Measurements from ENCODE around the gene TMEM80. TPM values are rescaled to one million over a fixed set of nuclear protein-coding genes. Genes with fewer than 3 reads are reported as not detected.
A peak's percentile ranks its signal among the peaks of the same experiment; 100 is the strongest.

TMEM80 gene
- total RNA-seq, 1 experiment from 2014 or later, result 25.4 TPM

DNA sequence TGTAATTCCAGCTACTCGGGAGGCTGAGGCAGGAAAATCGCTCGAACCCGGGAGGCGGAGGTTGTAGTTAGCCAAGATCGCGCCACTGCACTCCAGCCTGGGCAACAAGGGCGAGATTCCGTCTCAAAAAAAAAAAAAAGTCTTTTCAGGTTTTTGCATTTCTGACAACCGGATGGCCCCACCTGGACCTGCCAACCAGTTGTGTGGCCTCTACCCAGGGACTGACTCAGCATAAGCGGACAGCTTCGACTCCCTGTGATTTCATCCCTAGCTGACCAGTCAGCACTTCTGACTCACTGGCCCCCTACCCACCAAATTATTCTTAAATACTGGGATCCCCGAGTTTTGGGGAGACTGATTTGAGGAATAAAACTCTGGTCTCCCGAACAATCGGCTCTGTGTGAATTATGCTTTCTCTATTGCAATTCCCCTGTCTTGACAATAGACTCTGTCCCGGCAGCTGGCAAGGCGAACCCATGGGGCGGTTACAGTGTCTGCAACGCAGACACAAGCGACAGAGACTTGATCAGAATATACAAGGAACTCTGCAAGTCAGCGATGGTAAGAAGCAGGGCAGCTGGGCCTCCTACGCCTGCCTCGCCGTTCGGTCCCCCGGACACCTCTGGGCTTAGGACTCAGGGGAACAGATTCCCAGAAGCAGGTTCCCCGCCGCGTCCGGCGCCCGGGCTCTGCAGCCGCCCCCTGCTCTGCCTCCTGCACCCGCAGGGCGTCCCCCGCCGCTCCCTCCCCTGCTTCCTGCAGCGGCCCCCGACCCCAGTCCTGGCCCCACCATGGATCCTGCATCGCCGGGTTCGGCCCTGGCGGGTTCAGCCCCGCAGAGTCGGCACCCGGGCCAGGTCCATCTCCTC is 50.9 kb downstream of the TMEM80 start:
- Histone ChIP-seq H3K9ac (ENCODE audit: low read length) (peak overlapping the region; percentile 98), H3K4me1 (ENCODE audit: low read length) (peaks cover 19% of the 10 kb centered on the region), H2AFZ (ENCODE audit: low read length) (peak overlapping the region; percentile 97), H3K4me2 (ENCODE audit: low read depth, low read length, poor library complexity, severe bottlenecking) (peak overlapping the region; percentile 98), H4K20me1 (ENCODE audit: insufficient read depth, low read depth, low read length) (no peaks in the 10 kb centered on the region; the same call in 1 of the 2 replicates), H3K27ac (ENCODE audit: low read length) (no peak overlapping the region), H3K79me2 (ENCODE audit: low read length) (peaks cover 42% of the 10 kb centered on the region), H3K36me3 (ENCODE audit: insufficient read depth, low read length) (no peaks in the 10 kb centered on the region; the same call in 1 of the 2 replicates), H3K9me2 (replicated peaks; ENCODE audit: insufficient read depth, low read length) (no peaks in the 10 kb centered on the region), H3K27me3 (ENCODE audit: low read length) (no peaks in the 10 kb centered on the region), H3K4me3 (ENCODE audit: low read length) (peak overlapping the region; percentile 94), H3K9me3 (ENCODE audit: low read length) (no peaks in the 10 kb centered on the region)
- peak; percentile 64 for DNase-seq

DNA sequence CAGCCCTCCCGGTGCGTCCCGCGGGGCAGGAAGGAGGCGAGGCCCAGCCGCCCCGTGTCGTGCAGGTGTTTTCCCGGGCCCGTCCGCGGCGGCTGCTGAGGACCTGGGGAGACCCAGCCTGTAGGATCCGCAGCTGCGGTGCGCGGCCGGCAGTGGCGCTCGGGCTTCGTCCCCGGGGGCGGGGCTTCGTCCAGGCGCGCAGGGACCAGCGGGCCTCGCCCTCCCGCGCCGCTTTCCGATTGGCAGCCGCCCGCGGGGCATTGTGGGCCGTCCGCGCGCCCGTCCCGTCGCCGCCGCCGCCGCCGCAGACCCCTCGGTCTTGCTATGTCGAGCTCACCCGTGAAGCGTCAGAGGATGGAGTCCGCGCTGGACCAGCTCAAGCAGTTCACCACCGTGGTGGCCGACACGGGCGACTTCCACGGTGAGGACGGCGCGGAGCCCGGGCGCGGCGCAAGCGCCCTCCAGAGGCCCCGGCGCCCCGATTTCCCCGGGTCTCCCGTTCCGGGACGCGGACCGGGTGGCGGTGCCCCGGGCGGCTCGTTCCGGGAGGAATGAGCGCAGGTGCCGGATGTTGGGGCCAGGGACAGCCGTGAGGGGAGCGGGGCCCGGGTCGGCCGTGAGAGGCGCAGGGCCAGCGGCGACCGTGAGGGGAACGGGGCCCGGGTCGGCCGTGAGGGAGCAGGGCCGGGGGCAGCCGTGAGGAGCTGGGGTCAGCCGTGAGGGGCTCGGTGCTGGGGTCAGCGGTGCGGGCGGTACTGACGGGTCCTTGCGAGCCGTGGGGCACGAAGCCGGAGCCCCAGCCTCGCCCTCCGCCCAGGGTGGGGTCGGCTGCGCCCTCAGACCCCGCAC is 51.8 kb downstream of the TMEM80 start, which contains the start of gene TALDO1:
Gene TALDO1, plus strand, starts transcription at position 307 of the 849 bp plus-strand sequence. Its CDS starts 18 bp downstream, at position 325.
- Histone ChIP-seq H3K27ac (ENCODE audit: low read length) (peak within 1 kb of the TSS; percentile 75), H3K9me3 (ENCODE audit: low read length) (no peaks in the 10 kb centered on the region), H3K4me2 (ENCODE audit: low read depth, low read length, poor library complexity, severe bottlenecking) (peak within 1 kb of the TSS; percentile 98), H3K4me3 (ENCODE audit: low read length) (peak within 1 kb of the TSS; percentile 94), H3K79me2 (ENCODE audit: low read length) (peaks cover 49% of the 10 kb centered on the region), H3K36me3 (ENCODE audit: insufficient read depth, low read length) (no peaks in the 10 kb centered on the region; the same call in 1 of the 2 replicates), H4K20me1 (ENCODE audit: insufficient read depth, low read depth, low read length) (peaks cover under 1% of the 10 kb centered on the region; the same call in 1 of the 2 replicates), H2AFZ (ENCODE audit: low read length) (peak within 1 kb of the TSS; percentile 97), H3K9me2 (replicated peaks; ENCODE audit: insufficient read depth, low read length) (no peaks in the 10 kb centered on the region), H3K27me3 (ENCODE audit: low read length) (no peaks in the 10 kb centered on the region), H3K9ac (ENCODE audit: low read length) (peak within 1 kb of the TSS; percentile 98), H3K4me1 (ENCODE audit: low read length) (peaks cover 19% of the 10 kb centered on the region)
- DNase-seq, result peak; percentile 95

DNA sequence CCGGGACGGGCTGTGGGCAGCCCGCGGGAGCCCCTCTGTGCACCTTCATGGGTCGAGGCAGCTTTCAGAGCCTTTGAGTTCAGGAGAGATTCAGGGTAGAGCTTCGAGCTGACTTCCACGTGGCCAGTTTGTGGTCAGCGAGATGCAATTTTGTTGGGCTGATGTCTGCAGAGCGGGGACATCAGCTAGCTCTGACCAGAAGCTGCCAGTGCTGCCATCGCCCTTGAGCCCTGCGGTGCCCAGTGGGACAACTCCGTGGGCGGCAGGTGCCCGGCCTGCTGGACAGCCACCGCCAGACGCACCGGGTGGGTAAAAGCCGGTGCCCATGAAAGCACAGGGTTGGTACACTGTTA is 52.4 kb downstream of the TMEM80 start:
- DNase-seq, result peak; percentile 55
- H3K4me1 ChIP-seq (ENCODE audit: low read length), result peaks cover 19% of the 10 kb centered on the region
- H3K9ac ChIP-seq (ENCODE audit: low read length), result peak overlapping the region; percentile 98
- H3K27ac ChIP-seq (ENCODE audit: low read length), result peak overlapping the region; percentile 75
- H3K4me3 ChIP-seq (ENCODE audit: low read length), result peak overlapping the region; percentile 94
- H3K9me2 ChIP-seq (replicated peaks; ENCODE audit: insufficient read depth, low read length), result no peaks in the 10 kb centered on the region
- peak overlapping the region; percentile 98 for H3K4me2 ChIP-seq (ENCODE audit: low read depth, low read length, poor library complexity, severe bottlenecking)
- no peaks in the 10 kb centered on the region for H3K27me3 ChIP-seq (ENCODE audit: low read length)
- H3K9me3 ChIP-seq (ENCODE audit: low read length), result no peaks in the 10 kb centered on the region
- peaks cover 55% of the 10 kb centered on the region for H3K79me2 ChIP-seq (ENCODE audit: low read length)
- H2AFZ ChIP-seq (ENCODE audit: low read length), result peak overlapping the region; percentile 21; the same call in 1 of the 2 replicates
- no peaks in the 10 kb centered on the region; the same call in 1 of the 2 replicates for H3K36me3 ChIP-seq (ENCODE audit: insufficient read depth, low read length)
- peaks cover 6% of the 10 kb centered on the region; the same call in 1 of the 2 replicates for H4K20me1 ChIP-seq (ENCODE audit: insufficient read depth, low read depth, low read length)

DNA sequence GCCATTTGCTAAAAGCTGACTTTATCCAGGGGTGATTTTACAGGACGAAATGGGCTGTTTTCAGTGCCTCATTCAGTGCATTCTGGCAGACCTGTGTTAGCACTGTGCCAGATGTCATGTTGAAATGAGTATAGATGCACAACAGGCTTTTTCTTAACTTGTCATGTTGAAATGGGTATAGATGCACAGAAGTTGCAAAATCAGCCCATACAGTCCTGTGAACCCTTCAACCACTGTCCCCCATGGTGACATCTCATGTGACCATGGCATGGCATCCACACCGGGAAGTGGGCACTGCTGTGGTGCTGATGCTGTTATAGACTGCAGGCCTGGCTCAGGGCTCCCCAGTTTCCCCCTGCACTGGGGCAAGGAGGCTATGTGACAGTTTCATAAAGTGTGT is 54.1 kb downstream of the TMEM80 start:
- H3K4me3 ChIP-seq (ENCODE audit: low read length), result no peak overlapping the region

More for the DNA sequence above, 54.1 kb downstream of the TMEM80 start:
- Histone ChIP-seq H3K27ac (ENCODE audit: low read length) (no peak overlapping the region), H3K4me2 (ENCODE audit: low read depth, low read length, poor library complexity, severe bottlenecking) (no peak overlapping the region), H4K20me1 (ENCODE audit: insufficient read depth, low read depth, low read length) (peaks cover 7% of the 10 kb centered on the region; the same call in 1 of the 2 replicates), H2AFZ (ENCODE audit: low read length) (no peak overlapping the region), H3K79me2 (ENCODE audit: low read length) (peaks cover 66% of the 10 kb centered on the region), H3K9ac (ENCODE audit: low read length) (peak overlapping the region; percentile 9; the same call in 1 of the 2 replicates), H3K36me3 (ENCODE audit: insufficient read depth, low read length) (no peaks in the 10 kb centered on the region; the same call in 1 of the 2 replicates), H3K9me2 (replicated peaks; ENCODE audit: insufficient read depth, low read length) (no peaks in the 10 kb centered on the region), H3K27me3 (ENCODE audit: low read length) (no peaks in the 10 kb centered on the region), H3K4me1 (ENCODE audit: low read length) (peaks cover 19% of the 10 kb centered on the region), H3K9me3 (ENCODE audit: low read length) (no peaks in the 10 kb centered on the region)
- DNase-seq, result no peak

Other genes starting within 250 kb of the TMEM80 start
- 13.5 and 25.4 TPM in 2 replicates for gene PTDSS2, start 245.5 kb upstream of the TMEM80 start, total RNA-seq (2014; rRNA removed; shearing (Covaris generic); ENCODE audit: low replicate concordance)
- gene RNH1, start 188.6 kb upstream of the TMEM80 start, total RNA-seq (2014; rRNA removed; shearing (Covaris generic); ENCODE audit: low replicate concordance), result 59.4 and 107 TPM in 2 replicates
- 8.5 and 53.1 TPM in 2 replicates for gene HRAS, start 160.2 kb upstream of the TMEM80 start, total RNA-seq (2014; rRNA removed; shearing (Covaris generic); ENCODE audit: low replicate concordance)
- gene LRRC56, start 158.3 kb upstream of the TMEM80 start, total RNA-seq (2014; rRNA removed; shearing (Covaris generic); ENCODE audit: low replicate concordance), result 0.37 and 4.6 TPM in 2 replicates
- 6.2 and 14.3 TPM in 2 replicates for gene LMNTD2, start 135.1 kb upstream of the TMEM80 start, total RNA-seq (2014; rRNA removed; shearing (Covaris generic); ENCODE audit: low replicate concordance)
- 13.8 and 29.1 TPM in 2 replicates for gene RASSF7, start 134.8 kb upstream of the TMEM80 start, total RNA-seq (2014; rRNA removed; shearing (Covaris generic); ENCODE audit: low replicate concordance)
- 8.7 and 20.9 TPM in 2 replicates for gene PHRF1, start 119.3 kb upstream of the TMEM80 start, total RNA-seq (2014; rRNA removed; shearing (Covaris generic); ENCODE audit: low replicate concordance)
- gene IRF7, start 79.9 kb upstream of the TMEM80 start, total RNA-seq (2014; rRNA removed; shearing (Covaris generic); ENCODE audit: low replicate concordance), result 34.6 and 53.5 TPM in 2 replicates
- gene CDHR5, start 70.9 kb upstream of the TMEM80 start, total RNA-seq (2014; rRNA removed; shearing (Covaris generic); ENCODE audit: low replicate concordance), result 0.04 TPM in 1 of 2 replicates, not detected in the other
- not detected in 2 replicates for gene SCT, start 68.6 kb upstream of the TMEM80 start, total RNA-seq (2014; rRNA removed; shearing (Covaris generic); ENCODE audit: low replicate concordance)
- not detected in 2 replicates for gene DRD4, start 58.5 kb upstream of the TMEM80 start, total RNA-seq (2014; rRNA removed; shearing (Covaris generic); ENCODE audit: low replicate concordance)
- 35.9 and 57.3 TPM in 2 replicates for gene DEAF1, start 594 bp upstream of the TMEM80 start, total RNA-seq (2014; rRNA removed; shearing (Covaris generic); ENCODE audit: low replicate concordance)
- 2.3 and 10.4 TPM in 2 replicates for gene EPS8L2, start 10.4 kb downstream of the TMEM80 start, total RNA-seq (2014; rRNA removed; shearing (Covaris generic); ENCODE audit: low replicate concordance)
- gene TALDO1, start 51.6 kb downstream of the TMEM80 start, total RNA-seq (2014; rRNA removed; shearing (Covaris generic); ENCODE audit: low replicate concordance), result 127 and 177 TPM in 2 replicates
- 43.6 and 61.0 TPM in 2 replicates for gene GATD1, start 81.7 kb downstream of the TMEM80 start, total RNA-seq (2014; rRNA removed; shearing (Covaris generic); ENCODE audit: low replicate concordance)
- gene CEND1, start 94.3 kb downstream of the TMEM80 start, total RNA-seq (2014; rRNA removed; shearing (Covaris generic); ENCODE audit: low replicate concordance), result 19.8 and 50.0 TPM in 2 replicates
- gene SLC25A22, start 102.5 kb downstream of the TMEM80 start, total RNA-seq (2014; rRNA removed; shearing (Covaris generic); ENCODE audit: low replicate concordance), result 9.3 and 23.4 TPM in 2 replicates
- 26.2 and 26.6 TPM in 2 replicates for gene PIDD1, start 109.4 kb downstream of the TMEM80 start, total RNA-seq (2014; rRNA removed; shearing (Covaris generic); ENCODE audit: low replicate concordance)
- 774 and 1,042 TPM in 2 replicates for gene RPLP2, start 114.2 kb downstream of the TMEM80 start, total RNA-seq (2014; rRNA removed; shearing (Covaris generic); ENCODE audit: low replicate concordance)
- 32.5 and 35.8 TPM in 2 replicates for gene PNPLA2, start 123.1 kb downstream of the TMEM80 start, total RNA-seq (2014; rRNA removed; shearing (Covaris generic); ENCODE audit: low replicate concordance)
- 0.48 and 1.5 TPM in 2 replicates for gene CRACR2B, start 132.1 kb downstream of the TMEM80 start, total RNA-seq (2014; rRNA removed; shearing (Covaris generic); ENCODE audit: low replicate concordance)
- 8.4 and 10.5 TPM in 2 replicates for gene CD151, start 137.1 kb downstream of the TMEM80 start, total RNA-seq (2014; rRNA removed; shearing (Covaris generic); ENCODE audit: low replicate concordance)
- 113 and 203 TPM in 2 replicates for gene POLR2L, start 146.7 kb downstream of the TMEM80 start, total RNA-seq (2014; rRNA removed; shearing (Covaris generic); ENCODE audit: low replicate concordance)
- 4.0 TPM in 1 of 2 replicates, not detected in the other for gene TSPAN4, start 147.0 kb downstream of the TMEM80 start, total RNA-seq (2014; rRNA removed; shearing (Covaris generic); ENCODE audit: low replicate concordance)
- 32.8 and 43.7 TPM in 2 replicates for gene CHID1, start 215.0 kb downstream of the TMEM80 start, total RNA-seq (2014; rRNA removed; shearing (Covaris generic); ENCODE audit: low replicate concordance)
- 20.0 and 34.6 TPM in 2 replicates for gene AP2A2, start 230.1 kb downstream of the TMEM80 start, total RNA-seq (2014; rRNA removed; shearing (Covaris generic); ENCODE audit: low replicate concordance)

Data from Karpas-422 (cell line).